GM18517 (cell line): ENCODE results near the gene TMEM178B.

Experiments
- ATAC-seq: cut with Tn5 transposase; IDR thresholded peaks from one replicate; pipeline ENCODE4 v1.9.1; 2021; ENCODE audit warnings: mild to moderate bottlenecking, moderate library complexity; ENCODE audit not compliant: unreplicated experiment

The TMEM178B gene

GRCh38 chr7:141217938-141218337, 144.1 kb downstream of the TMEM178B start:
- ATAC-seq = no peak

GRCh38 chr7:141218941-141219340, 145.1 kb downstream of the TMEM178B start:
- no peak for ATAC-seq

DNA sequence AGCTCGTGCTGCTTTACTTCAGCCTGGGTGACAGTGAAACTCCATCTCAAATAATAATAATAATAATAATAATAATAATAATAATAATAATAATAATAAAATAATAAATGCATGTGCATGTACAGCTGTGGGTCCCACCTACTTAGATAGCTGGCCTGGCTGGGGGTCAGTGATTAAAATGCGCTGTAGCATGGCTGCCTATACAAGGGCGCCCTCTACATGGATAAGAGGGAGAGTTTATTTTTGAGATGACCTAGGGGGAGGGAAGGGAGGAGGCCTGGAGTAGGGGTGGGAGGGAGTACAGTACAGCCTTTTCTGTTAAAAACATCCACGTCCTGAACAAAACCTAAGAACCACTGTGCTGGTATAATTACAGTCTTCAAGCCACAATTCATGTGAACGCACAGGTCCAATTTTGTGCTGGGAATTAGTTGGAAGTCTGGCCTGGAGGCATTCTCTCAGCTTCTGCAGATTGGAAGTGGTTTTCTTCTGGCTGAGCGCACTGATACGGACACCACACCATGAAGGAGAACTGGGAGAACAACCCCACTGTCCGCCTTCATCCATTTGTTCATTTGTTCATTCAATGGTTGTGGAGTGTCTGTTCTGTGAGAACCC, 146.5 kb downstream of the TMEM178B start:
- no peak for ATAC-seq

DNA sequence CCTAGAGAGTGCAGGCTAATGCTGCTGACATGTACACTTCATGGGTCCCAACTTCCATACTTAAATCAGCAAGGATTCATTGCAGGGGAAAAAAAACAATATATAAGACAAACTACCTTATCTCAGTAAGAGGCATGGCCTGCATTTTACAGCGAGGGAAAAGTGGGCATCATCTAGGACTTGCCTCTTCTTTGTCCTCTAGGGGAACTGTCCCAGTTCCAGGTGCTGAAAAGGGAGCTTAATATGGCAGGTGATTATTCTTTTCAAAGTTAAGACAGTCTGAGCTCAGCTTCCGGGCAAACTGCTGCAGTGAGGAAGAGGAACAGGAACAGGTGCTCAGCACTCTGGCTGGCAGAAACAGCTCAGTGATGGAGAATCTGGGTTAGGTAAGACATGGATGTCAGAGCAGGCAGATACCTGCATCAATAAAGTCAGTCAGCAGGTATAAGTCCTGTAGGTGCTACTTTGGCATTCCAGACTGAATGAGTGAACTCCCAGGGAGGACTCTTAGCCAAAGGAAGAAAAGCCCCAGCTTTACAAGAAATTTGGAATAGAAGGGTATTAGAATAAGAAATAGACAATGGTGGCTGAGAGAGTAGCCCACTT, 147.2 kb downstream of the TMEM178B start:
- no peak for ATAC-seq

DNA sequence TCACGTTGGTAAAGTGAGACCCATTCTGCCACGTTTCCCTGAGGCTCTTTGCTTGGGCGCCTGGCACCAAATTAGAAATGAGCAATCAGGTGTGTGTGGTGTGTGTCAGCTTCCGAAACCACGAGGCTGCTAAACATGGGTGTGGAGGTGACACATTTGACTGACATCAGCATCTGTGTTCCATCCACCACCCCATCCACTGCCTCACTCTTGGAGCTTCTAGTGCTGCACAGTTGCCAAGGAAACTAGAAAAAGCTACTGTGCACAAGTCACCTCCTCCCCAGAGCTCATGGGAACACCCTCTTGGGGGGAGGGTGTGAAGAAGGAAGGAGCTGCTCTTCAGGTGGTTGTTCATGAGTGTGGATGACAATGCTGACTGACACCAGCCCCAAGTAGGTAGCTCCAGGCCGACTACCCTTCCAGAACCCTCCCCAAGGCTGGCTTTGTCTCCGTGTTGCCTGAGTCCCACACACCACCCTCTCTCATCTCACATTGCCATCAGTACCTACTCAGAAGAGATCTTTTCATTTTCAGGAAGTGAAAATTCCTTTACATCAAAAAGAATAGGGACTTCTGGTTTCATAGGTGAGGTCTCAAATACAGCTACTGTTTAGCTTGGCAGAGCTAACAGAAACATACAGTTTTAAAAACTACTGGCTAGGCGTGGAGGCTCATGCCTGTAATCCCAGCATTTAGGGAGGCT, 152.2 kb downstream of the TMEM178B start:
- ATAC-seq = no peak

DNA sequence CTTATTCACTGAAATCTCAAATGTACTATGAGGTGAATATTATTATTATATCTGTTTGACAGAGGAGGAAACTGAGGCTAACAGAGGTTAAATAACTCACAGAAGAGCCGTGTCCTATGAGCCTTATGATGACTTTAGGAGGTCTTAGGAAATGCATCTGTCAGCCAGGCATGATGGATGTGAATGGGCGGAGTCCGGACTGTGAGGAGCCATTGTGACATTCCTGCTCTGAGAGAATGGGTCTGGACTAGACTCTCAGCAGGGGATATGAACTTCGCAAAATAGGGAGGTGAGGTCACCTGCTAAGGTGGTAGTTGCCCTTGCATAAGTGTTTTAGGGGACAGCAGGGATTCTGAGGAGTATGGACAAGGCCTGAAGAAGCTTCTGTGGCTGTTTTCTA, 153.6 kb downstream of the TMEM178B start:
- ATAC-seq = no peak

DNA sequence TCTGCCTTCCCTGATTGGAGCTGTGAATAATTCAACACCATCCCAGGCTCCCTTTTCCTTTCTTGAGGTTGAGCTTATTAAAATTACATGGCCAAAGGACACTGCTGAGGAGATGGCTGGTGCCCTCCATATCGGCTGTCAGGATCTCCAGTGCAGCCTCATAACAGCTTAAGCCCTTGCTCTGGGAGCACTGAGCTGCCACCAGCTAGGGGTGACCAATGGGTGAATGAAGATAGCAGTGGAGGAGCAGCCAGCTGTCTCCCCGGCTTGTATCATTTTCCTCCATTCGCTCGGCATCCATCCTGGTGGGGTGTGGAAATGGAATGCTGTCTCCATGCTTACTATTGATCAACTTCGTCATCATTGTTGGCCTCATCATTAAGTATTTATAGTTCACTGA, 154.6 kb downstream of the TMEM178B start:
- no peak for ATAC-seq

GRCh38 chr7:141231018-141231792, 157.3 kb downstream of the TMEM178B start:
- ATAC-seq = no peak

- ATAC-seq = no peak
Observed at GRCh38 chr7:141232286-141233051, 158.6 kb downstream of the TMEM178B start.

DNA sequence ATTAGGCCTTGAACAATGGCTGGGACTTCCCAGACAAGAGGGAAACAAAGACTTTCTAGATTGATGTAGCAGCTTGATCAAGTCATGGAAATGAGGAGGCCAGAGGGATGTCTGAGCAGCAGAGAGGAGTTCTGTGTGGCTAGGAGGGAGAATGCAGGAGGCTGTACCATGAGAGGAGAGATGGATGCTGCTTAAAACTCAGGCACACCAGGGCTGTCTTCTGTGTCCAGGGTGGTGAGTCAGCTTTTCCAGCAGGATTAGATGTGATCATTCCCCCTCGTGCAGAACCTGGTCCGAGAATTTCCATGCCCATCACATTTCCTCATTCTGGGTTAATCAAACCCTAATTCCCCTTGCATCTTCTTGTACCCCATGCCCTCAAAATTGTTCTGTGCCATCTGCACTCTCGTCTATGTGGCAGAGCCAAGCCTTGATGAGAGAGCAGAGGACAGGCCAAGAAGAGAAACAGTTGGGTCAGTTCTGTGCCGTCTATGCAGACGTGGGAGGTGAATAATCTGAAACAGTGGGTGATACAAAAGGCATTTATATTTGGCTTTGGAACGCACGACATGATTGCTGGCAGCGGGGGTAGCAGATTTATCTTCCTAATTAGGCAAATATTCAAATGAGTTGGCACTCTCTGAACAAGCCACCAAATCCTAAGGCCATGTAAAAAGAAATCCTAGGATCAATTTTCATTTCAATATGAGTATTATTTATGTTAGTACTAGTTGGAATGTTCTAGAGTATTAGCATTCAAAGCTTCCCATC, 160.7 kb downstream of the TMEM178B start:
- ATAC-seq = no peak

DNA sequence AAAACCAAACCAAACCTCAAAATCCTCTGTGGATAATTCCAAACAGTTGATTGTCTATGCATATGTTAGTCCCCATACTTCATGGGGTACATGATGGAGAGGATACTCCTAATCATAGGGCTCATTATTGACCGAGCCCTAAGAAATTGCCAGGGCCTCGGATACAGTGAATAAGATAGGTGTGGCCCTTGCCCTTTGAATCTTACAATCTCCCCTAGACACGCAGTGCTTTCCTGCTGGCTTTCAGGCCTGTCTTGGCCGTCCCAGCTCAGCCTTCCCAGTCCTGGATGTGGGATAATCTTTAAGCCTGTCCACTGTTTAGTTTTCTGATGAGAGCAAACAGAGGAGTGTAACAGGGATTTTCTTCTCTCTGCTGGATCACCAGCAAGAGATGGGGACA, 161.8 kb downstream of the TMEM178B start:
- ATAC-seq = no peak

DNA sequence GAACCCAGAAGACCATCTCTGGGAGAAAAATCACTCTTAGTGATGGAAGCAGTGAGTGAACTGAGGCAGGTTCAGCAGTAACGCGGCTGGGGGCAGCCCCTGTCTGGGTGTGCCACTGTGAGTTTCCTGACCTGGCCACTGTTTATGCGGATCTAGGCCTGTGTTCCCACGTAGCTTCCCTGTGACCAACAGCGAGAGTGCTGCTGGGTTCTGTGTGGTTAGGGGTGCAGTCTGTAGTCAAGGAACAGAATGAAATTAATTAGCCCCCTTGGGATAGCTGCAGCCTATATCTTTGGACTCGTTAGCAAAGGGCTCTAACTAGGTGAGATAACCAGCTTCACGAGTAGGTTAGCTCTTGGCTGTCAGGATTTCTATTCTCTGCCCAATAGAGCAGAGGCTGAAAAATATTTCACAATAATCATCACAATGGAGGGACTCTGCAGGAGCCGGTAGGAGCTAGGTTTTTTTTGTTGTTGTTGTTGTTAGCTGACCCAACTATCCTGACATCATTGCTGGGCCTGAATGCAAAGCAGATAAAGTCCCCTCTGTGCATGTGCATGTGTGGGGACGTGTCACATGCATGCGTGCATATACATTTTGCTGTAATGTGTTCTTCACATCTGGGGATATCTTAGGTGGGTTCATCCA, 164.9 kb downstream of the TMEM178B start:
- no peak for ATAC-seq

- ATAC-seq = no peak
Observed at GRCh38 chr7:141239661-141240060, 165.8 kb downstream of the TMEM178B start.

GRCh38 chr7:141242568-141242967, 168.7 kb downstream of the TMEM178B start:
- no peak for ATAC-seq

- ATAC-seq = no peak
Observed at GRCh38 chr7:141243368-141243767, 169.5 kb downstream of the TMEM178B start.

- ATAC-seq = no peak
Observed at GRCh38 chr7:141244435-141244834, 170.6 kb downstream of the TMEM178B start.

DNA sequence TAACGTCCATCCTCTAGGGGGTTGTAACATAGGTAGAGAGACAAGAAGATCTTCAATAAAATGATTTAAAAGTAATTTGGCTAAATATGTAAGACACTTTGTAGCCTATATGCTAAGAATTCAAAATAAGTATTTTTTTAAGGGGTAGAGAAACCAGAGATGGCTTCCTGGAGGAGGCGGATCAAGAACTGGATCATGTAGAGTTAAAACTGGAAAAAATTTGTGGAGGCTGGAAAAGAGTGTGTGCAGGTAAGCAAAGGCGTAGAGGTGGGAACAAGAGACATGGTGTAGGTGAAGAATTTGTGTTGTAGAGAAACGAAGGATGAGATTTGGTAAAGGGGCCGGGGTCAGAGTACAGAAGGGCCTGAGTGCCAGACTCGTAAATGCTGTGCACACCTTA, 172.6 kb downstream of the TMEM178B start:
- ATAC-seq = no peak

- ATAC-seq = no peak
Observed at GRCh38 chr7:141251180-141251579, 177.3 kb downstream of the TMEM178B start.

DNA sequence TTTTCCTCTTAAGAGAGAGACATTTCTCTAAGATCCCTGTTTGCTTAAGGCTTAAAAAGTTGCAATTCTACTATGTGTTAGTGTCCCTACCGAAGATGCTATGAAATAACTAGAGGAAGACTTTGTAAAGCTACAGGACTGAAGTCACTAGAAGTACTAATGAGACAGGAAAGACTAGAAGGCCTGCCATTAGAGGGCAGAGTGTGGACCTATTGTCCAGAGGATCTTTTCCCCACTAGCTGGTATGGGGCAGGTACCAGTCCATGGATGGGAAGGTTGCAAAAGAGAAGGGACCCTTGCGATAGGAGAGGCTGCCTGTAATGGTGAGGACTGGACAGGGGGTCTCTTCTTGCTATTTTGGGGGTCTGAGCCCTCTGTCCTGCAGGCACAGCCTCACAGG, 178.1 kb downstream of the TMEM178B start:
- ATAC-seq = no peak

- no peak for ATAC-seq
Observed at GRCh38 chr7:141257597-141257996, 183.7 kb downstream of the TMEM178B start.
